SH-SY5Y (cell line): ENCODE measurements around the gene RDH12.
"Not testable (repeated sequence)": the region's sequence is repeated elsewhere in the genome, so short reads cannot be mapped to it uniquely, and the experiment has no call there.

ENCODE experiments used
- GATA2 ChIP-seq: IDR thresholded peaks from 2 replicates; pipeline ENCODE4 v1.6.1; 2011; ENCODE audit warnings: mild to moderate bottlenecking, low read depth, low read length
- GATA3 ChIP-seq: IDR thresholded peaks from 2 replicates; pipeline ENCODE4 v1.6.1; 2011; ENCODE audit warnings: low read depth, mild to moderate bottlenecking, low read length, moderate library complexity

Gene RDH12

DNA sequence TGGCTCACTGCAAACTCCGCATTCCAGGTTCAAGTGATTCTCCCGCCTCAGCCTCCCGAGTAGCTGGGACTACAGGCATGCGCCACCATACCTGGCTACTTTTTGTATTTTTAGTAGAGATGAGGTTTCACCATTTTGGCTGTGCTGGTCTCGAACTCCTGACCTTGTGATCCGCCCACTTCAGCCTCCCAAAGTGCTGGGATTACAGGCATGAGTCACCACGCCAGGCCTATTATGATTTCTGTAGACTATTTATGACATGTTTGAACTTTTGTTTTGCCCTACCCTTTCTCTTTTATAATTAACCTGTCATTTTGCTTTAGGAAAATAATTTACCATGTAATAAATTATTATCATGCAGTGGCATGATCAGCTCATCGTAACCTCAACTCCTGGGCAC, at the start of gene RDH12:
Gene RDH12, plus strand, starts transcription at position 395 of the 400 bp plus-strand sequence. CDS start 20,757 bp downstream, outside the sequence.
- TF ChIP-seq GATA2, GATA3: not testable (repeated sequence)

DNA sequence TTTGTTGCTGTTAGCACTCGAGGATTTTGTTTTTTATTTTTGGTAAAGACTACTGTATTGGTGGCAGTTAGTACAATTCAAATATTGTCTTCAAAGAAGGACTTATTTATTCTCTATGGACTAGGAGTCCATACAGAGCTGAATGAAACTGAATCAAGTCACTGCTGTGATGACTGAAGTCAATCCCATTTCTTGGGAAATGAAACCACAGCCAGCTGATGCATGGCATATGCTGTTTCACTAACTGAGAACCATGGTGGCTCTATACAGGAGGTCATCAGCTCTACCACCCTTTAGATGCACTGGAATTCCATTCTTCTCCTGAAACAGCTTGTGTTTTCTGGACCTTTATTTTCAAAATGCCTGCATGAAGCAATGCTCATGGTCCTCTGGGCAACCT, 49.5 kb upstream of the RDH12 start:
- no peak for TF ChIP-seq GATA3
- TF ChIP-seq GATA2, result no peak

DNA sequence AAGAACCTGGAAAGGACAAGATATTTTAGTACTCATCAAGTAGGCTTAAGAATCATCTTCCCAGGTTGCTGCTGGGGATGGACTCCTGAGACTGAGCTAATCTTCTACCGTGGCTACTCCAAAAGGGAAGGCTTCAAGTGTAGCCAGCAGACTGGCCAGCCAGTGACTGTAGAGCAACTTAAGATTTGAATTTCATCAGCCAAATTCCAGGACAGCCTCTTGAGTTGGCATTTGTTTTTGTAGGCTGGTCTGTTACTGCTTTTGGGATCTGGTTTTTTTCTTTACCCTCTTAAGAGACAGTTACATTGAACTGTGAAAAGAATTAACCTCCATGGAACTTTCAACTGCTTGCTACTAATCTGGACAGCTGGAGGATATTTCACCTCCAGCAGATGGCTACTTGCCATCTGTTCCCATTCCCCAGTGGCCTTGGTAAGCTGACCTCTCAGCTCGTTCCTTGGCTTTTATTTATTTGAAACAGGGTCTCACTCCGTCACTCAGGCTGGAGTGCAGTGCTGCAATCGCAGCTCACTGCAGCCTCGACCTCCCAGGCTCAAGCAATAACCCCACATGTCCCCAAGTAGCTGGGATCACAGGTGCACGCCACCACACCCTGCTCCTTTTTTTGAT, 47.9 kb upstream of the RDH12 start:
- TF ChIP-seq GATA2 (no peak), GATA3 (no peak)

DNA sequence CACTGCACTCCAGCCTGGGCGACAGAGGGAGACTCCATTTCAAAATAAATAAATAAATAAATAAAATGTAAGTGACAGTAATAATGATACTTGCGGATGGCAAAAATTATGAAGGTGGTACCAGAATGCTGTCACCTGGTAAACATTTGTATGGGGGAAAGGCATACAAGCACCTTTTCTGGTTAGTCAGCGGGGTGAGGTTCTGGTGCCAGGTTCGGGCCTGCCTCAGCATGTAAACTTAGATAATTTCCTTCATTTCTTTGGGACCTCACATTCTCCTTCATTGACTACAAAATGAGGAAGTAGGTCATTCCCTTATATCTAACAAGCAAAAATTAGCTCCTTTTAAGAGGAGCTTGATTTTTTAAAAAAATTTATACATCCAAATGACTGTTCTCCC, 38.1 kb upstream of the RDH12 start:
- TF ChIP-seq GATA2 (no peak), GATA3 (no peak)

DNA sequence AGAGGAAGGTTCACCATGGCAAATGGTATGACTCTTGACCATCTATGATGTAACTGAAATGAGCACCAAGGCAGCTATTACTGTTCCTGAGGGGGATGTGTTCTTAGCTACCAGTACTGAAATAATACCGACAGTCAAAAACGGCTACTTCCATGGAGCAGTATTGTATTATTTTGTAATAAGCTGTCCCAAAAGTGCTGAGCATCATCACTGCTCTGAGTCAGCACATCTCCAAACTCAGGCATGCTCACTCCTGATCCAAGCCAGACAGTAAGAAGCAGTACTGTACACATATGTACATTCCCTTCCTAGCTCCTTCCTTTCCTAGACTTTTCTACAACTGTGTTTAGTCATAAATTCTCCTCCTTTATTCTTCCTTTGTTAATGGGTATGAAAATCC, 35.8 kb upstream of the RDH12 start:
- no peak for TF ChIP-seq GATA3
- TF ChIP-seq GATA2, result no peak

DNA sequence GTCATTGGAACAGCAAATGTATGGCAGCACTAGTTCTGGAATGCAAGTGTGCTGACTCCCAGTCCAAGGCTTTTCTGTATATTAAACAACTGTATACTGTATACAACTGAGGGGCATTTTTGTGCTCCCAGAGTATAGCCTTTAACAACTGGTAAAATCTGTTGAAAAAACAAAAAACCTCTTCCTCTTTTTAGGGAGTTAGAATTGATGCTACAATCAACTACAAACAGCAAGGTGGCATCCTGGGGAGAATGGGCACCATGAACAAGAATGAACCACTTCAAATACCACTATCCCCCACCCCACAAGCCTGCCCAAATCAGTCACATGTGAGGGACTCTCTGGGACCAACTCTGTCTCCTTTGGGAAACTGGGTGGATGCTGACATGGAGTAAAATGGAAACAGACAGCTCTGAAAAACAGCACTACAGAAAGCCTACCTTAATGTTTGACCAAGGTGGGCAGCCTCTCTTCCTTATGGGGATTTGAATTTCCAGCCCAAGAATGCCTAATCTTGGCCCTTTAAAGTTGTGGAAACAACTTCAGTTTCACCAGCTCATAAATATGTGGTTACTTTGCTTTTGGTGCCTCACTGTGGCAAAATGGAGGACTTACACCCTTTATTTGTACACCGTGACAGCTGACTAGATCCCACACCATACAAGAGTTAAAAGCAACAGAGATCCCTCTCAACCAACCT, 34.8 kb upstream of the RDH12 start:
- TF ChIP-seq GATA2 (no peak), GATA3 (no peak)

DNA sequence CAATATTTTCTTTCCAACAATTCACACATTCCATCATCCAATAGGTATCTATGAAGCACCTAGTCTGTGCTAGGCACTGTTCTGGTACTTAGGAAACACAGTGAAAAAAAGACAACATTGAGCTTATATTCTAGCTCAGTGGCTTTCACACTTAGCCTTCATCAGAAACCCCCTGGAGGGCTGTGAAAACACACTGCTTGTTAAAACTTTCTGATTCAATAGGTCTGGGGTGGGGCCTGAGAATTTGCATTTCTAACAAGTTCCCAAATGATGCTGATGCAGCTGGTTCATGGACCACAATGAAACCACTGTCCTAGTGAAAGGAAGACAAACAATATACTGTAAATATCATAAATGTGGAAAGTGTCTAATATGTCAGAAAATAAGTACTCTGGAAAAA, 33.1 kb upstream of the RDH12 start:
- TF ChIP-seq GATA2 (no peak), GATA3 (no peak)

DNA sequence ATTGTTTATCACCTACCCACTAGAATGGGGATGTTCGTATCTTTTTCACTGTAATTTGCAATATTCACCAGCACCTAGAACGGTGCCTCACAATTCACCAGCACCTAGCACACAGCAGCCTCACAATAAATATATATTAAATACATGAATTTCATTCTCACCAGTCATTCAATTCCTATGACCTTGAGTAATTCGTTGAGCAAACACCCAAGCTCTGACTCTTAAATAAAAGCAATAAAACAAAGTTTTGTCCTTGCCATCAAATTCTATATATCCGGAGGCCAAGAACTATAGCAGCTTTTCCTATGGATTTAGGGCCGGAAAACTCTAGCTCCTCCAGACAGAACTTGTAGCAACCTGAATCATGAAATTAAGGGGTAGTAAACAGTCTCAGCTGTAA, 28.2 kb upstream of the RDH12 start:
- TF ChIP-seq GATA3 (no peak), GATA2 (no peak)

DNA sequence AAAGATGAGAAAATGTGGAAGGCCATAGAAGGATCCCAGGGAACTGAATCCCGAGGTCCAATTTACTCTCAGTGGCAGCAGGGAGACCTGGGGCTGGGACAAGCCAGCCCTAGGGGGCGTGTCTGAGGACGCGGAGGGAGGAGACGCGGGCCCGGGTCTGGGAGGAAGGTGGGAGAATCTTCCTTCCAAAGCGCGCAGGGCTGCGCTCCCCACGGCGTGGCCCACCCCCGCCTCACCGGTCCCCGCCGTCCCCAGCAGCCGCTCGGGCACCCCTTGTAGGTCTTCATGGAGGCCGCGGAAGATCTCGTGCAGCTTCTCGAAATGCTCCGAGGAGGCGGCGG, 27.6 kb upstream of the RDH12 start:
- TF ChIP-seq GATA3 (no peak), GATA2 (no peak)

DNA sequence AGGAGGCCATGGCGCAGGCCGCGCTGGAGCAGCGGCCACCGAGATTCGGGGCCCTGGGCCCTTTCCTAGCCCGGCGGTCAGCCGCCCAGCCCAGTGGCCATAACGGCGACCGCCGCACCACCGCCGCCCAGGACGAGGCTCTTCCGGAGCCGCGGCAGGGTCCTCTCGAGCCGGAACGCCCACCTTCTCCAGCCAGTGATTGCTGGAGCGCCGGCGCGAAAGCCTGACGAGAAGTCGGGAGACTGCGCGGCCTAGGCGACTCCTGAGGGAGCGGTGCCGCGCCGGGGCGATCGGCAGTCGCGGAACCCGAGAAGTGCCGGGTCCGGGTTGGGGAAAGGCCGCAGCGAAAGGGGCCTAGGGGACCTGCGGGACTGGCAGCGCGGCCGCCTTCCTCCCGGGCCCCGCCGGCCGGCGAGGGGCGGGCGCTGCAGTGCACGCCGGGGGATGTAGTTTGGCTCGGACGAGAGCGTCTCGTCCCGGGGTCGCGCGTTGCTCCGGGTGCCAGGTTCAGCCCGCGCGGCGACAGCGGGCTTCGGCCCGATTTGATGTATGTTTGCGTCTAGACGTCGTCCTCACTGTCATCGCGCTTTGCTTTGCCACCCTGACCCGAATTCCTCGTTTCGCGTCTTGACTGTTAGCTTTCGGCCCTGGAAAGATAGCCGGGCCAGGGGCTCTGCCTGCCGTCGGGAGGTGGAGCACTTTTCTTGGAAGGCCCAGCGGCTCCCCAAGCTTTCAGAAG, 27.0 kb upstream of the RDH12 start, which contains the start of gene VTI1B:
Gene VTI1B, minus strand, starts transcription at position 153 of the 739 bp plus-strand sequence. Its CDS starts 143 bp downstream, at position 10.
- TF ChIP-seq GATA3 (no peak), GATA2 (no peak)

DNA sequence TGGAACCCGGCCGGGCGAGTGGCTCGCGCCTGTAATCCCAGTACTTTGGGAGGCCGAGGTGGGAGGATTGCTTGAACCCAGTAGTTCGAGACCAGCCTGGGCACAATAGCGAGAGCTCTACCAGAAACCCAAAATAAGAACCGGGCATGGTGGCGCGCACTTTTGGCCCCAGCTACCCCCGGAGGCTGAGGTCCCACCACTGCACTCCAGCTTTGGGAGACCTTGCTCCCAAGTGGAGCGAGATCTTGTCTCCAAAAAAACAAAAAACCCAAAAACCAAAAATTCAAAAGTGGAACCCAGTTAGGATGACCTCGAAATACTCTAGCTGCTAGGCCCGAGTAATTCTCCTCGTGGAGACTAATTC, 26.5 kb upstream of the RDH12 start:
- no peak for TF ChIP-seq GATA3
- no peak for TF ChIP-seq GATA2

DNA sequence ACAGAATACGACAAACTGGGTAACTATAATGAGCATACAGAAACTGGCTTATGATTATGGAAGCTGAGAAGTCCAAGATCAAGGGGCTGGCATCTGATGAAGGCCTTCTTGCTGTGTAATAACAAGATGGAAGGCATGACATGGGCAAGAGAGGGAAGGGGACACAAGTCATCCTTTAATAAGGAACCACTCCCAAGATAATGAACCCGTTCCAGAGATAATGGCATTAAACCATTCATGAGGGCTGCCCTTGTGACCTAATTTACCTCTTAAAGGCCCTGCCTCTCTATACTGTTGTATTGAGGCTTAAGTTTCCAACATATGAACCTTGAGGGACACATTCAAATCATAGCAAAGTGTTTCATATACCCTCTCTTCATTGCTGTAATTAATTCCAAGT, 22.7 kb upstream of the RDH12 start:
- TF ChIP-seq GATA2, result no peak
- TF ChIP-seq GATA3, result no peak

DNA sequence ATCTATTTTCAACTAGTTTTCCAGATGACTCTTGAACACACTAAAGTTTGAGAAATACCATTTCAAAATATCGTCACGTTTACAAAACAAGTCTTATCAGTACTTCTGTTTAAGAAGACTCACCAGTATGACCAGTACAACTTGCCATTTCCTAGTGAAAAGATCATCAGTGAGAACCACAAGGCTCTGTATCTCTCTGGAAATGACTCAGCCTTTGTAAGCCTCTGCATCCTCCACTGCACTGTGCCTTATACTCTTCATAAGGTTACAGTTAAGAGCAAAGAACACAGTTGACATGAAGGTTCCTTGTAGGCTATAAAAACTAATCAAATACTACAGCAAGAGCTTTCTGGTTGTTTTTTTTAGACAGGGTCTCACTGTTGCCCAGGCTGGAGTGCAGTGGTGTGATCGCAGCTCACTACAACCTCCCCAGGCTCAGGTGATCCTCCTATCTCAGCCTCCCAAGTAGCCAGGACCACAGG, 21.5 kb upstream of the RDH12 start:
- TF ChIP-seq GATA2 (no peak), GATA3 (no peak)

DNA sequence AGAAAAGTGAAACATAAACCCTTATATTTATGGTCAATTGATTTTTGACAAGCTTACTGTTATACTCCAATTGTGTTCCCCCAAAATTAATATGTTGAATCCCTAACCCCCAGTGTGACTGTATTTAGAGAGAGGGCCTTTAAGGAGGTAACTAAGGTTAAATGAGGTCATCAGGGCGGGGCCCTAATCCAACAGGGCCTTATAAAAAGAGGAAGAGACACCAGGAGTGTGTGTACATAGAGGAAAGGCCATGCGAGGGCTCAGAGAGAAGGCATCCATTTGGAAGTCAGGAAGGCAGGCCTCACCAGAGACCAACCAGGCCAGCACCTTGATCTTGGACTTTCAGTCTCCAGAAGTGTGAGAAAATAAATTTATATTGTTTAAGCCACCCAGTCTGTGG, 20.7 kb upstream of the RDH12 start:
- TF ChIP-seq GATA3, result no peak
- no peak for TF ChIP-seq GATA2

DNA sequence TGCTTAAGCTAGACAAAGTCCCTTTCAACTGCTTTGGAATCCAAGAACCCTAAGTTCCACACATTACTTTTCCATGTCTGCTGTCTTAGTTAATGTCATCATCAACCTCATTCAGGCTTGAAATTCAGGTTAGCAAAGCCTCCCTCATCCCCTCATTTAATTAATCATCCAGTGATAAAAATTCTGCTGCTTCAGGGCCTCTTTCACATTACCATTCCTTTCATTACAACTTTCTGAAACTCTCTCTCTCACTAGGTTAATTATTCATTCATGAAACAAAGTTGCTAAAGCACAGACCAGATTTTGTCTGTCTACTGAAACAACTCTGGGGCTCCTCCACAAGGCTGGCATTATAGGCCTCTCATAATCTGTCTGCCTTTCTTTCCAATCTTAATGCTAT, 17.8 kb upstream of the RDH12 start:
- no peak for TF ChIP-seq GATA3

DNA sequence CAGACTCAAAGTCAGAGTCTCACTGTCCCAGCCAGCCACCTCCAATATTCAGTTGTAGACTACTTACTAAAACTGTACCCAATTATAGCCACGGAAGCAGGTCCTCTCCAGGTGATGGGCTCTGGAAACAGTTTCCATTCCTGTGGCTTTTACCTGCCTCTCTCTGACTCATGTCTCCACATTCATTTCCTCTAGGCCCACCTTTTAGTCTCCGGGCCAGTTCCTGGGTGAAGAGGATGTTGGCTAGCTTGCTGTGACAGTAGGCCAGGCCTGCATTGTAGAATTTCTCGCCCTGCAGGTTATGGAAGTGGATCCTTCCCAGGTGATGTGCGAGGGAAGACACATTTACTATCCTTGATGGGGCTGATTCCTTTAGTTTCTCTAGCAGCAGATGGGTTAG, 11.7 kb upstream of the RDH12 start:
- TF ChIP-seq GATA3, result no peak
- TF ChIP-seq GATA2, result no peak
